Ishikawa (cell line): Measurements from ENCODE around the gene OR10K1.

Experiments used
- CEBPB ChIP-seq: IDR thresholded peaks from 2 replicates; pipeline ENCODE4 v1.6.1; 2012
- CREB1 ChIP-seq: IDR thresholded peaks from 2 replicates; pipeline ENCODE4 v1.6.1; 2012; ENCODE audit warnings: low read depth
- EGR1 ChIP-seq: IDR thresholded peaks from 2 replicates; pipeline ENCODE4 v1.6.1; 2012
- EP300 ChIP-seq: IDR thresholded peaks from 2 replicates; pipeline ENCODE4 v1.6.1; 2012; ENCODE audit warnings: borderline replicate concordance
- FOXM1 ChIP-seq: IDR thresholded peaks from 2 replicates; pipeline ENCODE4 v1.6.1; 2012; ENCODE audit warnings: low read depth, borderline replicate concordance
- NFIC ChIP-seq: IDR thresholded peaks from 2 replicates; pipeline ENCODE4 v1.6.1; 2012
- RAD21 ChIP-seq: IDR thresholded peaks from 2 replicates; pipeline ENCODE4 v1.6.1; 2012; ENCODE audit warnings: low read depth
- TAF1 ChIP-seq: IDR thresholded peaks from 2 replicates; pipeline ENCODE4 v1.6.1; 2012; ENCODE audit warnings: low read depth, mild to moderate bottlenecking
- TCF12 ChIP-seq: IDR thresholded peaks from 2 replicates; pipeline ENCODE4 v1.6.1; 2012; ENCODE audit warnings: low read depth
- TEAD4 ChIP-seq: IDR thresholded peaks from 2 replicates; pipeline ENCODE4 v1.6.1; 2012
- YY1 ChIP-seq: IDR thresholded peaks from 2 replicates; pipeline ENCODE4 v1.6.1; 2012; ENCODE audit warnings: low read depth
- ZBTB7A ChIP-seq: IDR thresholded peaks from 2 replicates; pipeline ENCODE4 v1.6.1; 2012; ENCODE audit warnings: low read depth
- TF ChIP-seq, protein P1 (sequence below): IDR thresholded peaks from 2 replicates; pipeline ENCODE4 v1.6.1; 2012
- TF ChIP-seq, protein P2 (sequence below): IDR thresholded peaks from 2 replicates; pipeline ENCODE4 v1.6.1; 2012

OR10K1 gene

DNA sequence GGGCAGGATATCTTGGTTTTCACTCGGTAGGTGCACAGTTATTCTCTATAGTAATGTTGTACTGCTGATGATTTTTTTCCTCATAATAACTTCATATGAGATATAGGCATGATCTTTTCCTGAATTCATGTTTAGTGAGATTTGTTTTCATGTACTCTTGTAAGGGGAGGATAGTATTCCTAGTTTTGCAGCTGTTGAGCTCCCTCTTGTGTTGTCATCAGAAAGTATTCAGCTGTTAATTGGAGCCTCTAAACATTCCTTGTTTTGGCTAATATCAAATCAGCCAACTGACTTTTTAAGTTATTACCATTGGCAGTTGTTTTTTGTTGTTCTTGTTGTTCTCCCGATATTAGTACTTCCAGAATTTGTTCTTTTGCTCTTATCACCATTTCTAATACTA, 34.7 kb downstream of the OR10K1 start:
- TF ChIP-seq, protein P1, sequence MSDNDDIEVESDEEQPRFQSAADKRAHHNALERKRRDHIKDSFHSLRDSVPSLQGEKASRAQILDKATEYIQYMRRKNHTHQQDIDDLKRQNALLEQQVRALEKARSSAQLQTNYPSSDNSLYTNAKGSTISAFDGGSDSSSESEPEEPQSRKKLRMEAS = no peak
- TF ChIP-seq RAD21 (0 out of 2 replicates have a peak, but pooled peaks have one; percentile 11), EGR1 (no peak)

DNA sequence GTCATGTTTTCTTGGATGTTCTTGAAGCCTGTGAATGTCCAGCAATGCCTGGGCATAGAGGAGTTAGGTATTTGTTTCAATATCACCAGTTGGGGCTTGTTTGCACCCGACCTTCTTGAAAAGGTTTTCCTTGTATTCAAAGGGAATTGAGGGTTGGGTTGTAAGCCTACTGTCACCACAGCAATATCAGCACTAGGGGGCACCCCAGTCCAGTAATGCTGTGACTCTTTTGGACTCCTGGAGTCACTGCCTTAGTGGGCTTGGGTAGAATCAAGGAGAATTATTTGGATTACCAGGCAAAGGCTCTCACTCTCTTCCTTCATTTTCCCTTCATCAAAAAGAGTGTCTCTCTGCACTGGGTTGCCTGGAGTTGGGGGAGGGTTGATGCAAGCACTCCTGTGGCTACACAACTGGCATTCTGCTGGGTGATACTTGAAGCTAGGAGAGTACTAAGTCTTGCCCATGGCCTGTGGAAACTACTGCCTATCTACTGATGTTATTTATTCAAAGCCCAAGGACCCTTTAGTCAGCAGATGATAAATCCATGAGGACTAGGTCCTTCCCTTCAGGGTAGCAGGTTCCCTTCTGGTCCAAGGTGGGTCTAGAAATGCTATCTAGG, 44.8 kb downstream of the OR10K1 start:
- TF ChIP-seq YY1 (no peak), RAD21 (peak; percentile 46), ZBTB7A (no peak)

DNA sequence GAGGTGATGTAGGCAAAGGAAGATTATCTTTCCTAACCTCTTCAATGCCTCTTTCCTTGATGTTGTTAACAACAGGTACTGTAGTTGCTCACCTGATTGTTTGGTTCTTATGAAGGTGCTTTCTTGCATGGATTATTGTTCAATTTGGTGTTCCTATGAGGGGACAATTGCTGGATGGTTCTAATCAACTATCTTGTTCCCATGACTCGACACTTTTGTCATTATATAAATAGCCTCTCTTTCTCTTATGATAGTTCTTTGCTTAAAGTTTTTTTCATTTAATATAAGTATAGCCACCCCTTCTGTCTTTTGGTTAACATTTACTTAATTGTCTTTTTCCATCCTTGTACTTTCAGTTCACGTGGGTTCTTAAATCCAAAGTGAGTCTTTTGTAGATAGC, 45.9 kb downstream of the OR10K1 start:
- TF ChIP-seq EGR1 = no peak
- no peak for TF ChIP-seq TCF12
- TF ChIP-seq RAD21 = no peak
- TF ChIP-seq, protein P2, sequence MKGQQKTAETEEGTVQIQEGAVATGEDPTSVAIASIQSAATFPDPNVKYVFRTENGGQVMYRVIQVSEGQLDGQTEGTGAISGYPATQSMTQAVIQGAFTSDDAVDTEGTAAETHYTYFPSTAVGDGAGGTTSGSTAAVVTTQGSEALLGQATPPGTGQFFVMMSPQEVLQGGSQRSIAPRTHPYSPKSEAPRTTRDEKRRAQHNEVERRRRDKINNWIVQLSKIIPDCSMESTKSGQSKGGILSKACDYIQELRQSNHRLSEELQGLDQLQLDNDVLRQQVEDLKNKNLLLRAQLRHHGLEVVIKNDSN = no peak
- no peak for TF ChIP-seq CREB1
- no peak for TF ChIP-seq CEBPB
- no peak for TF ChIP-seq YY1
- TF ChIP-seq, protein P1 = no peak
- TF ChIP-seq ZBTB7A = no peak
- TF ChIP-seq FOXM1 = no peak
- no peak for TF ChIP-seq NFIC
- no peak for TF ChIP-seq TEAD4

DNA sequence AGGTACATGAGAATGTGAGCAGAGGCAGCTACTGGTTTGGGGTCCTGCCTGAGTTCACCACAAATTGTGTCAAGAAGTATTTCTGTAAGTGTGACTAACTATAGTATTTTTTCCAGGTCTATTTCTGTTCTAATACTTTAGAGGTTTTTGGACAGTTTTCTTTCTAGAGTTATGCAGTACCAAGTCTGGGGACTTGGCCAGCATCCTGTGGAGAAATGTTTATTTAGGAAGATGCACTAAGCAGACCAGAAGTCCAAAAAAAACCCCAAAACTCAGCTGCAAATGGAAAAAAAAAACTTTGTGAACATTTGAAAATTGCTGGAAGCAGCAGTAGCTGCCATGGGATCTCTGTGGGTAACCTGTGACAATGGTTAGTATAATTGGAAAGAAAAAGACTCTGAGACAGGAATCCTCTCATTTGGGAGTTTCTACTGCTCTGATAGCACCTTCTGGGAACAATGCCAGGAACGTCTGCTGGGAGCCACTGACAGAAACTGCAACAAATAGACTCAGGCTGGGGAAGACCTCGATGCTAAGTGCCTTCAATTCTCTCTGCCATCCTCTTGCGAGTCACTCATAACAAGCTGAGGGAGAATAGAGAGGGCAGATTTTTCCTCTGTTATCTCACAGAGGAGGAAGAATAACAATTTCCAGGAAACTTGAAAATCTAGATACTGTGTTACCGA, 48.0 kb downstream of the OR10K1 start:
- no peak for TF ChIP-seq YY1
- no peak for TF ChIP-seq CEBPB
- no peak for TF ChIP-seq FOXM1
- TF ChIP-seq ZBTB7A = no peak
- TF ChIP-seq, protein P1 = no peak
- TF ChIP-seq EP300 = no peak

DNA sequence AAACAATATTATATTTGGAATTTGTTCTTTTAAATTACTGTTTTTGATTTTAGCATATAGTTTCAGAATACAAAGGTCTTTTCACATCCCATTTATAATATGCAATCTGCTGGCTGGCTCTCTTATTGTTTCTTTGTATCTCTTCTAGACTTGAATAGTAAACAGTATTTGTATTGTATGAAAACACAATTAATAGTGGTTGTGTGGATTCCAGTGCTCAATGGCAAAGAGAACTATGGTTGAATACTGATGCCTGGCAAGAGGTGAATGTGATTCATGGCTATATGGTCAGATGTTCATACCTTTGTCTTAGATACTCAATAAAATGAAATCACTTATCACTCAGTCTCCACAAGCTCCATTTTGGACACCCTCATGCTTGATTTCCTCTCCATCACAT, 55.3 kb downstream of the OR10K1 start:
- TF ChIP-seq FOXM1 (no peak), NFIC (no peak), TAF1 (no peak), RAD21 (no peak), YY1 (no peak)
- TF ChIP-seq, protein P2 = no peak
